ENCODE data around the gene CIB4.

Gene CIB4

GRCh38 chr2:26564121-26564644 lies 77.0 kb downstream of the CIB4 start:
- no peak for DNase-seq

GRCh38 chr2:26563686-26564085 lies 77.5 kb downstream of the CIB4 start:
- no peak for DNase-seq

GRCh38 chr2:26562811-26563645 lies 78.1 kb downstream of the CIB4 start:
- no peak for DNase-seq

GRCh38 chr2:26561918-26562810 lies 79.0 kb downstream of the CIB4 start:
- no peak for DNase-seq

- no peak for DNase-seq
These were observed 79.8 kb downstream of the CIB4 start for GRCh38 chr2:26561376-26561775.

GRCh38 chr2:26560892-26561291 lies 80.3 kb downstream of the CIB4 start:
- DNase-seq = no peak

GRCh38 chr2:26559556-26559955 lies 81.6 kb downstream of the CIB4 start:
- DNase-seq = no peak

GRCh38 chr2:26559044-26559405 lies 82.1 kb downstream of the CIB4 start:
- DNase-seq = no peak

- DNase-seq = no peak
These were observed 82.7 kb downstream of the CIB4 start for GRCh38 chr2:26558271-26559043.

GRCh38 chr2:26557244-26557925 lies 83.8 kb downstream of the CIB4 start:
- DNase-seq = no peak

- DNase-seq = no peak
These were observed 84.6 kb downstream of the CIB4 start for GRCh38 chr2:26556309-26557243.

- no peak for DNase-seq
These were observed 85.7 kb downstream of the CIB4 start for GRCh38 chr2:26555246-26556133.

- no peak for DNase-seq
These were observed 88.4 kb downstream of the CIB4 start for GRCh38 chr2:26552641-26553374.

GRCh38 chr2:26550276-26551015 lies 90.7 kb downstream of the CIB4 start:
- DNase-seq = no peak

- DNase-seq = no peak
These were observed 98.3 kb downstream of the CIB4 start for GRCh38 chr2:26542676-26543505.

- no peak for DNase-seq
These were observed 99.0 kb downstream of the CIB4 start for GRCh38 chr2:26542194-26542455.

- no peak for DNase-seq
These were observed 99.6 kb downstream of the CIB4 start for GRCh38 chr2:26541401-26542193.

Measured in GOT3 (cell line).